NCI-H748 (cell line): Measurements from ENCODE around the gene MPP7.

ENCODE experiments used
- DNase-seq: peaks from one replicate; lab custom pipeline; 2025; ENCODE audit not compliant: unreplicated experiment; lab: John Stamatoyannopoulos, UW

Gene MPP7

DNA sequence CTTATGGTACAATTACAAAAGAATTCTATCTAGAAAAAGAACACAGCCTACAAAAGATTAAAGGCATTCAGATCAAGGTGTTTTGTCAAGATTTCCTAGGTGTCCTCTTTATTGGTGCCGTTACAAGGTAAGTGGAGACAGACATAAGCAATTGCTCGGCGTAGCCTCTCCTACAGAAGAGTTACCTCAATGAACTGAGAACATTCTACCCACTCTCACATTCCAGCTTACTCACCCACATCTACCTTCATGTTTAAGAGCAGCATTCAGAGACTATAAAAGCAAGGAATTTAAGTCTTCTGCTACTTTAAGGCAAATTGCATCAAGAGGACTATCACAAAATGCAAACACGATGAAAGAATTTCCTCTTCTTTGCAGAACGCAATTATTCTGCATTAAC is 29.5 kb downstream of the MPP7 start:
- DNase-seq = no peak

DNA sequence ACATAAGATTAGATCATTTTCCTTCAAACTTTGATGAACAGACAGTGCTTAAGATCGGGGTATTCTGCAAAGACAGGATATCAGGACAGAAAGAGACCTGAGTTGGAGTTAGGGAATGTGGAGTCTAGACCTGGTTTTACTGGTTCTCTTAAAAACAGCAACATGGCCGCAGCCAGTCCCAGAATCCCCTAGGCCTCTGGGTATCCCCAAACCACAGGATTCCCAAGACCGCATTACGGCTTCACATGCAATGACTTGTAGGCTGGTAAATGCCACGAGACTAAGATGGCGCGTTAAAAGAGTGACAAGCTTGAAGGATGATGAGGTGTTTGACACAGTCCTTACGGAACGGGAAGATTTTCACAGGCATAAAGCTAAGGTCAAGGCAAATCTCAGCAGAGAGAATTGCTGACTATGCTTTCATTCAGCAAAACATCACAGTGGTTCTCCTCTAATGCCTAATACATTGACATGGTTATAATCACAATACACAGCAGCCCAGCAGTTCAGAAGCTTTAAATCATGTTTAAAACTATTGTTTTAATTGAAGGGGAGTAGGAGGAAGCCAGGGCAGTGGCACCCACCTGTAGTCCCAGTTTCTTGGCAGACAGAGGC is 32.9 kb downstream of the MPP7 start:
- DNase-seq = no peak

DNA sequence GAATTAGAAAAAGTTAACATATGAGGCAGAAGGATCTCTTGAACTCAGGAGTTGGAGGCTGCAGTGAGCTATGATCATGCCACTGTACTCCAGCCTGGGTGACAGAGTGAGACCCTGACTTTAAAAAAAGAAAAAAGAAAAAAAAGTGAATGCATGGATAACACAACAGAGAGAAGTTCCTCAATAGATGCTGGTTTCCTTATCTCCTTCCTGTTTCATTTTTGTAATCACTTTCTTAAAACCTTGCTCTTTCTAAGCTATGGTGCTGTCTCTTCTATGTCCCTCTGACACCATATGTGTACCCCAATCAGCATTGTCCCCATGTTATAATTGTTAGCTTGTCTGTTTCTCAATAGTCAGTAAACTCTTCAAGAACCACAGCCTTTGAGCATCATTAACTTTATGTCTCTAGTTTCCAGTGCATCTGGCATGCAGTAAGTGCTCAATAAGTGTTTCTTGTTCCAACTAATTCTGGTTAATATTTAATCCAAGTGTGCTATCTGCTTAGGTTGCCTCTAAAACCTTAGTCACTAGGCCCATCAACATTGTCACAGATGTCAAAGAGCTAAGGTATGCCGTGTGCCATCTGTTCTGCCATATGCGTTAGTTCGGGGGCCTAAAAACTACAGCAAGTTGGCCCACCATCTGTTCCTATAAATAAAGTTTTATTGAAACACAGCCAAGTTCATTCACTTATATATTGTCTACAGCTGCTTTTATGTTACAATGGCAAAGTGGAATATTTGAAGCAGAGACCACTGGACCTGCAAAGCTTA is 36.2 kb downstream of the MPP7 start:
- no peak for DNase-seq

DNA sequence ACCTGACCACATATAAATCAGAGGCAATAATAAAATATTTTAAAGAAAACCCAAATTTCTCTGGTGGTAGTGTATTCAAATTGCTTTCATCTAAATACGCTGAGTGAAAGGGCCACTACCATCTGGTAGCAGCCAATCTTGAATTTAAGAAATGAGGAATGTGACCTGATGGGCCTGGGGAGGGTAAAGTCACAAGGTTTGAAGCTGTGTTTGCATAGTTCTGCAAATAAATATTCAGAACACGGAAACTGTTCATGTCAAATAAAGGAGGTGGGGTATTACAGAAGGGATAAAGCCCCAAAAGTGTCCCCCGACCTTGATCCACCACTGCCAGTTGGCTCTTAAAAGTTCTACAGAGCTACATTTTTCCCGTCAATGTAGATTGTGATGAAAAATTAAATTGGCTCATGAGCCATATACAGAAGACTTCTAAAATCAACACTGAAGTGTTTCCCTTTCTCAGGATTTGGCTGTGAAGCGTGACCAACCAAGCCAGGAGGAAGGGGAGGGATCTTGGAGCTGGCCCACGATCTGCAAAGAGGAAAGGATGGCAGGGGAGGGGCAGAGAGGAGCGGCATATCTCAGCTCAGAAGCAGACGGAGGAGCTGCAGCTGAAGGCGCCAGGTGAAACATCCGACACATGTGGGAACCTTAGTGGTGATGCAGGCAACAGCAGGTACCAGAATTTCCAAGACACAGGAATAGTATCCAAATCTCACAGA is 39.6 kb downstream of the MPP7 start:
- no peak for DNase-seq

DNA sequence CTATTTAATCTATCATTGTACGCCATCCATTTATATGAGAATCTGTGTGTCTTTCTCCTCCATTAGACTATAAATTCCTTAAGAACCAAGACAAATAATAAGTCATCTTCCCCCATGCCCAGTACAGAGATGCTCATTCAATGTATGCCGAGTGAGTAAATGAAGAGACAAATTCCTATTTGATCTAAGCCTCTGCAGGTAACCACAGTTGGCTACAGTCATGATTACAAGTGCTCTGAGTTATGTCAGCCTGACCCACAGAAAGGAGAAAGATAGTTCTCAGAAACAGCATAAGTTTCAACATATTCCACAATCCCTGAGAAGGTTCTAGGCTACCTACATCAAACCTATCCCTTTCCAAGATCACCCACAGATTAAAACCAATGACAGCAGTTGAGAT is 46.1 kb downstream of the MPP7 start:
- DNase-seq = no peak

DNA sequence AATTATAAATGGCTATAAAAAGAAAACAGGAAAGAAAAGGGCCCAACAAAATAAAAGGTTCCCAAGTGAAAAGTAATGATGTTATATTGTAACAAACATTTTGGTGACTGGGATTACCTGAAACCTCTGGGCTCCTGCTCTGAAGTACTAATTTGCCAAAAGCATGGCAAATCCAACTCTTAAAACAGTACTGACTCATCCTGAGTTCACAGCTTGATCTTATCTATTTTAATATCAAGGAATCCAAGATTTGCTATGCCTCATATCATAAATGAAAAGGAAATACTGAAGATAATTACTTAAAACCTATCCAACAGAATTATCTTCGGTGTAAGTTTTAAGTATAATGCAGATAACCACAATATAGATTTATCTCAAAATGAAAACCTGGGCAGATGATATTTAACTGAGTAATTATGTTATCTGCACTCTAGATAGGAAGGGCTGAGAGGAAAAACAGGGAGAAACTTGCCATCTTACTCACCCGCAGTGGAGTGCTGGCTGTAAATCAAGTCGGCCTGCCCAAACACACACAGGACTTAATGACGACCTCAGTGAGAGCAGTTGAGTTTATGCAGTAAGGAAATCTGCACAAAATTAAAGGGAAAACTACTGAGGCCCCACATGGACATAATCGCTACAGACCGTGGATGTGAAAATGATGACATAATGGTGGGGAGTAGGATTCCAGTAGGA is 48.4 kb downstream of the MPP7 start:
- DNase-seq = no peak

DNA sequence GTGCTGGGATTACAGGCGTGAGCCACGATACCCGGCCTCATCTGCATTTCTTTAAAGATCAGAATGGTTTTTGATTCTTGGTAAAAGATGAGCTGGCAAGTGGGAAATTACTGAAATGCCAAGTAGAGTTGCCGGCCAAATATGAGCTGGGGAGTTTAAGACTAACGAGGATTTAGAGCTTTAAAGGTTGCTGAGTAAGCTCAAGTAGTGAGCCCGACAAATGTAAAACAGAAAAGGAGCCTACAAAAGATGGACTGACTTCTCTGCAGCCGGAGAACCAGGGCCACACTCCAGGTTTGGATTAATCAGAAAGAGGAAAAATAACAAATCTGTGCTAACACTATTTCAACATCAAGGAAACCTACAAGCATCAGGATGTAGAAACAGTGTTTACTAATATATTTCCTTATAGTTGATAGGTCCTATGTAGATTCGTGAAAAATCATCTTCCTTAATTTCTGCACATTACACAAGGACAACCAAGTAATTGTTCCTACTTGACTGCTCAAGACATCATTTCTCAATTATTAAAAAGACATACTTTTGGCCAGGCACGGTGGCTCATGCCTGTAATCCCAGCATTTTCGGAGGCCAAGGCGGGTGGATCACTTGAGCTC is 49.6 kb downstream of the MPP7 start:
- DNase-seq = no peak
